K562 (cell line): ENCODE data around the gene LSM4. TPM values are rescaled to one million over a fixed set of nuclear protein-coding genes. Genes with fewer than 3 reads are reported as not detected.
A peak's percentile ranks its signal among the peaks of the same experiment; 100 is the strongest.

ENCODE experiments used
- BRF1 ChIP-seq: IDR thresholded peaks from 3 replicates; pipeline ENCODE4 v1.6.1; 2011; ENCODE audit warnings: borderline replicate concordance, mild to moderate bottlenecking; ENCODE audit not compliant: insufficient read length; ENCODE audit errors: extremely low read depth
- ELF4 ChIP-seq: fragments of 450-650 bp; formaldehyde crosslinking; IDR thresholded peaks from 2 replicates; pipeline ENCODE4 v1.4.0; 2022; ENCODE audit warnings: missing genetic modification characterization
- HNRNPK ChIP-seq: fragments of 200-400 bp; formaldehyde crosslinking; IDR thresholded peaks from one replicate; pipeline ENCODE4 v1.6.1; 2018; ENCODE audit warnings: mild to moderate bottlenecking, low read depth, low read length; ENCODE audit not compliant: poor library complexity, severe bottlenecking
- HNRNPLL ChIP-seq: fragments of 200-400 bp; formaldehyde crosslinking; IDR thresholded peaks from 2 replicates; pipeline ENCODE4 v1.6.1; 2017; ENCODE audit warnings: low read length, low read depth, mild to moderate bottlenecking; ENCODE audit not compliant: poor library complexity, severe bottlenecking
- KDM2B ChIP-seq: fragments of 250-450 bp; sonication (Bioruptor Pico); IDR thresholded peaks from 2 replicates; pipeline ENCODE4 v1.8.0; 2021; ENCODE audit warnings: mild to moderate bottlenecking, moderate library complexity
- NFYB ChIP-seq: IDR thresholded peaks from 2 replicates; pipeline ENCODE4 v1.6.1; 2011; ENCODE audit warnings: mild to moderate bottlenecking, moderate library complexity; ENCODE audit not compliant: insufficient read length; ENCODE audit errors: extremely low read depth
- OTX1 ChIP-seq: fragments of 450-650 bp; formaldehyde crosslinking; IDR thresholded peaks from 2 replicates; pipeline ENCODE4 v1.4.0; 2022; ENCODE audit warnings: mild to moderate bottlenecking
- RBM17 ChIP-seq: fragments of 200-400 bp; formaldehyde crosslinking; IDR thresholded peaks from 2 replicates; pipeline ENCODE4 v1.6.1; 2017; ENCODE audit warnings: low read depth, mild to moderate bottlenecking, low read length, borderline replicate concordance
- SMARCB1 ChIP-seq: IDR thresholded peaks from 2 replicates; pipeline ENCODE4 v1.6.1; 2011; ENCODE audit warnings: improper control_type of control experiment, low read depth; ENCODE audit not compliant: insufficient read length
- TCF15 ChIP-seq: fragments of 250-450 bp; sonication (Bioruptor Pico); IDR thresholded peaks from 2 replicates; pipeline ENCODE4 v1.8.0; 2022; ENCODE audit warnings: moderate library complexity, mild to moderate bottlenecking, inconsistent platforms
- ZKSCAN1 ChIP-seq: fragments of 150-350 bp; IDR thresholded peaks from 2 replicates; pipeline ENCODE4 v1.6.1; 2016; ENCODE audit warnings: low read depth, low read length
- ZNF263 ChIP-seq: sonication (generic); formaldehyde crosslinking; IDR thresholded peaks from 2 replicates; pipeline ENCODE4 v1.8.0; 2022; ENCODE audit warnings: mild to moderate bottlenecking, missing genetic modification reagents, borderline replicate concordance
- polyA plus RNA-seq, 8 experiments: library from polyadenylated mRNA; depleted of rRNA in 4 of 8; stranded (reverse) in 5 of 8; unstranded in 3 of 8; fragments of >200 nt; fragmentation: Nextera tagmentation in 2 of 8; fragmentation: Illumina TruSeq in 1 of 8; extraction: Ambion mirVana in 2 of 8; extraction: Trizol in 1 of 8; gene quantifications; 2 replicates each; pipeline versions ENCODE4 v1.2.1 to v1.2.3, GENCODE V29; 2011 to 2014; ENCODE audit warnings: inconsistent platforms in 1 of 8, missing spikeins in 1 of 8
- total RNA-seq, 7 experiments: library from RNA; depleted of rRNA in 6 of 7; stranded (reverse); fragments of >200 nt in 6 of 7; fragmentation: Illumina TruSeq in 2 of 7; extraction: Trizol in 2 of 7; gene quantifications; 2 replicates each; pipeline versions ENCODE4 v1.2.1 to v1.2.3, GENCODE V29; 2011 to 2021; ENCODE audit warnings: low replicate concordance in 1 of 7
- TF ChIP-seq, protein P1 (sequence below): fragments of 250-450 bp; sonication (Bioruptor Pico); IDR thresholded peaks from 2 replicates; pipeline ENCODE4 v1.5.0; 2021; ENCODE audit warnings: mild to moderate bottlenecking, borderline replicate concordance
- TF ChIP-seq, protein P2 (sequence below): sonication (generic); IDR thresholded peaks from 2 replicates; pipeline ENCODE4 v1.6.1; 2016
- TF ChIP-seq, protein P3 (sequence below): fragments of 450-650 bp; IDR thresholded peaks from 2 replicates; pipeline ENCODE4 v1.6.1; 2016; ENCODE audit warnings: antibody characterized with exemption
- TF ChIP-seq, protein P4 (sequence below): fragments of 250-450 bp; sonication (Bioruptor Pico); IDR thresholded peaks from 2 replicates; pipeline ENCODE4 v1.8.0; 2022; ENCODE audit warnings: inconsistent platforms, mild to moderate bottlenecking, moderate library complexity, borderline replicate concordance

The LSM4 gene
- total and polyA plus RNA-seq, 9 of the 15 experiments (the other 6 are each of a cell fraction or from before 2014, with no cell fraction given), result 11.9 to 763 (median 202) TPM

- TF ChIP-seq, protein P1, sequence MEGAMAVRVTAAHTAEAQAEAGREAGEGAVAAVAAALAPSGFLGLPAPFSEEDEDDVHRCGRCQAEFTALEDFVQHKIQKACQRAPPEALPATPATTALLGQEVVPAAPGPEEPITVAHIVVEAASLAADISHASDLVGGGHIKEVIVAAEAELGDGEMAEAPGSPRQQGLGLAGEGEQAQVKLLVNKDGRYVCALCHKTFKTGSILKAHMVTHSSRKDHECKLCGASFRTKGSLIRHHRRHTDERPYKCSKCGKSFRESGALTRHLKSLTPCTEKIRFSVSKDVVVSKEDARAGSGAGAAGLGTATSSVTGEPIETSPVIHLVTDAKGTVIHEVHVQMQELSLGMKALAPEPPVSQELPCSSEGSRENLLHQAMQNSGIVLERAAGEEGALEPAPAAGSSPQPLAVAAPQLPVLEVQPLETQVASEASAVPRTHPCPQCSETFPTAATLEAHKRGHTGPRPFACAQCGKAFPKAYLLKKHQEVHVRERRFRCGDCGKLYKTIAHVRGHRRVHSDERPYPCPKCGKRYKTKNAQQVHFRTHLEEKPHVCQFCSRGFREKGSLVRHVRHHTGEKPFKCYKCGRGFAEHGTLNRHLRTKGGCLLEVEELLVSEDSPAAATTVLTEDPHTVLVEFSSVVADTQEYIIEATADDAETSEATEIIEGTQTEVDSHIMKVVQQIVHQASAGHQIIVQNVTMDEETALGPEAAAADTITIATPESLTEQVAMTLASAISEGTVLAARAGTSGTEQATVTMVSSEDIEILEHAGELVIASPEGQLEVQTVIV (CRISPR knock-in tag), result no peak
- TF ChIP-seq TCF15 (CRISPR knock-in tag) (no peak), NFYB (no peak), HNRNPK (no peak), HNRNPLL (no peak), OTX1 (CRISPR knock-in tag) (no peak), BRF1 (no peak), ZNF263 (CRISPR knock-in tag) (no peak), KDM2B (CRISPR knock-in tag) (no peak), SMARCB1 (no peak), RBM17 (no peak), ELF4 (CRISPR knock-in tag) (no peak), ZKSCAN1 (no peak)
- TF ChIP-seq, protein P2, sequence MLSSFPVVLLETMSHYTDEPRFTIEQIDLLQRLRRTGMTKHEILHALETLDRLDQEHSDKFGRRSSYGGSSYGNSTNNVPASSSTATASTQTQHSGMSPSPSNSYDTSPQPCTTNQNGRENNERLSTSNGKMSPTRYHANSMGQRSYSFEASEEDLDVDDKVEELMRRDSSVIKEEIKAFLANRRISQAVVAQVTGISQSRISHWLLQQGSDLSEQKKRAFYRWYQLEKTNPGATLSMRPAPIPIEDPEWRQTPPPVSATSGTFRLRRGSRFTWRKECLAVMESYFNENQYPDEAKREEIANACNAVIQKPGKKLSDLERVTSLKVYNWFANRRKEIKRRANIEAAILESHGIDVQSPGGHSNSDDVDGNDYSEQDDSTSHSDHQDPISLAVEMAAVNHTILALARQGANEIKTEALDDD, result no peak
- TF ChIP-seq, protein P3, sequence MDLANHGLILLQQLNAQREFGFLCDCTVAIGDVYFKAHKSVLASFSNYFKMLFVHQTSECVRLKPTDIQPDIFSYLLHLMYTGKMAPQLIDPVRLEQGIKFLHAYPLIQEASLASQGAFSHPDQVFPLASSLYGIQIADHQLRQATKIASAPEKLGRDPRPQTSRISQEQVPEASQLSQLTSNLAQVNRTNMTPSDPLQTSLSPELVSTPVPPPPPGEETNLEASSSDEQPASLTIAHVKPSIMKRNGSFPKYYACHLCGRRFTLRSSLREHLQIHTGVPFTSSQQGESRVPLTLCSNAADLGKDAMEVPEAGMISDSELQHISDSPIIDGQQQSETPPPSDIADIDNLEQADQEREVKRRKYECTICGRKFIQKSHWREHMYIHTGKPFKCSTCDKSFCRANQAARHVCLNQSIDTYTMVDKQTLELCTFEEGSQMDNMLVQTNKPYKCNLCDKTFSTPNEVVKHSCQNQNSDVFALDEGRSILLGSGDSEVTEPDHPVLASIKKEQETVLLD, result peak; percentile 40; the same call in 1 of the 2 replicates
- TF ChIP-seq, protein P4, sequence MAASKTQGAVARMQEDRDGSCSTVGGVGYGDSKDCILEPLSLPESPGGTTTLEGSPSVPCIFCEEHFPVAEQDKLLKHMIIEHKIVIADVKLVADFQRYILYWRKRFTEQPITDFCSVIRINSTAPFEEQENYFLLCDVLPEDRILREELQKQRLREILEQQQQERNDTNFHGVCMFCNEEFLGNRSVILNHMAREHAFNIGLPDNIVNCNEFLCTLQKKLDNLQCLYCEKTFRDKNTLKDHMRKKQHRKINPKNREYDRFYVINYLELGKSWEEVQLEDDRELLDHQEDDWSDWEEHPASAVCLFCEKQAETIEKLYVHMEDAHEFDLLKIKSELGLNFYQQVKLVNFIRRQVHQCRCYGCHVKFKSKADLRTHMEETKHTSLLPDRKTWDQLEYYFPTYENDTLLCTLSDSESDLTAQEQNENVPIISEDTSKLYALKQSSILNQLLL (CRISPR knock-in tag), result no peak
Observed at GRCh38 chr19:18282021-18282787, 40.7 kb downstream of the LSM4 start (continued).
